ENCODE results near the gene INA.

DNA sequence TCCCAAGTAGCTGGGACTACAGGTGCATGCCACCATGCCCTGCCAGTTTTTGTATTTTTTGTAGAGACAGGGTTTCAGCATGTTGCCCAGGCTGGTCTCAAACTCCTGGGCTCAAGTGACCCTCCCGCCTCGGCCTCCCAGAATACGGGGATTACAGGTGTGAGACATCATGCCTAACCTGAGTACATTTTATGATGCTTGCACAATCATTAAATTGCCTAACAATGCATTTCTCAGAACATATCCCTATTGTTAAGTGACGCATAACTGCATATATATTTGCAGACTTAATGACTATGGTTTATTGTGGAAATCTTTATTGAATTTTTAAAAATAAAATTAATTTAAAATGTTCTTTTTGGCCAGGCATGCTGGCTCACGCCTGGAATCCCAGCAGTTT is 30.7 kb downstream of the INA start:
- no peak for TF ChIP-seq EZH2 (IDR thresholded peaks at IDR 0.05)
- no peak for TF ChIP-seq POLR2AphosphoS5 (IDR thresholded peaks at IDR 0.05; ENCODE audit: borderline replicate concordance, low read depth, low read length)
- TF ChIP-seq FOXP2 (optimal IDR thresholded peaks at IDR 0.05; ENCODE audit: control extremely low read depth, extremely low read length, insufficient read depth) = no peak
